Suppressor macrophage treated with lipopolysaccharide for 4 hours (primary cell): ENCODE results near the gene POC1B.

ENCODE experiments used
- DNase-seq: peaks from one replicate; pipeline ENCODE4 v3.0.0-alpha.2; 2020

The POC1B gene

GRCh38 chr12:89379839-89380467, 145.9 kb downstream of the POC1B start:
- DNase-seq: no peak

DNA sequence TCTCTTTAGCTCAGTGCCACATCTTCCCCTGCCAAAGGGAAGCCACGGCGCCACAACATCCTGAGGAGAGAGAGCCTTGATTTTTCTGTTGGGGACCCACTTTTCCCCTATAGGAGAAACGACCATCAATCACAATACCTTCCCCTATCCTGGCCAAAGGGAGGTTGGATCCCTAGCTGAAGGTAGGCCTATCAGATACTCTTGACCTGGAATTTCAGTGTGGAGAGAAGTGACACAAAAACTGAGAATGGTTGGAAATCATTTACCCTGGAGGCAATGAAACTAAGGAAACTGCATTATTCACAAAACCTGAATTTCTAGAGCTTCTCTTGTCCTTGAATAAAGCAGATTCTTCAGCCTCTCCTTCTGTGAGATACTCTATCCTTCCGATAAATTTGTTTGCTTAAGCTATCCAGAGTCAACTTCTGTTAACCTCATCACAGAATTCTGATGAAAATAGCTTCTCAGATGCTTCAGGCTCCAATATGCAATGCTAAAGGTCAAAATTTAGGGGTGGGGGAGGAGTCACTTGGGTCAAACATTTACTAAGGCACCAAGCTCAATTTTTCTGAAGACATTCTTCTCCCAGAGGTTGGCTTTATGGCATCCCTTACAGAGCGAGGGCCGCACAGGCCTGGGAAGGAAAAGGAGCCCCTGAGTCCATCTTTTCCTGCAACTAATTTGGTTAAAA, 146.6 kb downstream of the POC1B start:
- DNase-seq: no peak

DNA sequence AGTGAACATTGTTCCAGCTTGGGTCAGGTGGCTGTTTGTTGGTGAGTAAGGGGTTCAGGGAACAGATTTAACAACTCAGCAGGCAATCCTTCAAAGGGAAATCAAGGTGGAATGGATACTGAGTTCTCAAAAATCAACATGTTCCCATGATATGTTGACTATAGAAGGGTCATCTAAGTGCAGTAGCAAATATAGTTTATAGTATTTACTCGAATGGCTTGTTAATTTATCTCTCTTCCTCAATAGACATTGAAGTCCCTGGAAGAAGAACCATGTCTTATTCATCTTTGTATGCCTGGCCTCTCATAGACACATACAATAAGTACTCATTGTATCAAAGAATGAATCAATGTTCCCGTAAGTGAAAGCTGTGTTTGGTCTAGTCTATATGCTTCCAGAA, 149.0 kb downstream of the POC1B start:
- DNase-seq: no peak

DNA sequence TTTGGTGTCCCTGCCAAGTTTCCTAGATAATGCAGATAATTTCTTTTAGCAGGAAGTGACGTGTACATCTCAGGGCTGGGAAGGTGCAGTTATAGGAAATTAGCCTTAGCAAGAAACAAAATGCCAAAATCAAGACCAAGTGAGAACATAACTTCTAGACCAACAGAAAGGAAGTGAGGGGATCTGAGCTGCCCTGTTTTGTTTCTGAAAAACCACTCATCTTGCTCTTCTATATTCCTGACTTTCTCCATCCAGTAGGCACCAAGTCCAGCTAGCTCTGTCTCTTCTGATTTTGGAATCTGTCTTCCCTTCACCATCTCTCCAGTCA, 149.7 kb downstream of the POC1B start:
- no peak for DNase-seq

- DNase-seq: peak; percentile 76
Measured at GRCh38 chr12:89373763-89374572, 151.9 kb downstream of the POC1B start.

GRCh38 chr12:89372584-89373370, 153.1 kb downstream of the POC1B start:
- DNase-seq: no peak

GRCh38 chr12:89370850-89371249, 155.0 kb downstream of the POC1B start:
- DNase-seq: no peak

GRCh38 chr12:89370421-89370831, 155.4 kb downstream of the POC1B start:
- DNase-seq: no peak
